NCI-H1417 treated with DMSO at 0.1 percent for 48 hours (cell line): ENCODE measurements around the gene NSG1.

Experiments used
- DNase-seq: peaks from one replicate; lab custom pipeline; 2025; lab: John Stamatoyannopoulos, UW

Gene NSG1

DNA sequence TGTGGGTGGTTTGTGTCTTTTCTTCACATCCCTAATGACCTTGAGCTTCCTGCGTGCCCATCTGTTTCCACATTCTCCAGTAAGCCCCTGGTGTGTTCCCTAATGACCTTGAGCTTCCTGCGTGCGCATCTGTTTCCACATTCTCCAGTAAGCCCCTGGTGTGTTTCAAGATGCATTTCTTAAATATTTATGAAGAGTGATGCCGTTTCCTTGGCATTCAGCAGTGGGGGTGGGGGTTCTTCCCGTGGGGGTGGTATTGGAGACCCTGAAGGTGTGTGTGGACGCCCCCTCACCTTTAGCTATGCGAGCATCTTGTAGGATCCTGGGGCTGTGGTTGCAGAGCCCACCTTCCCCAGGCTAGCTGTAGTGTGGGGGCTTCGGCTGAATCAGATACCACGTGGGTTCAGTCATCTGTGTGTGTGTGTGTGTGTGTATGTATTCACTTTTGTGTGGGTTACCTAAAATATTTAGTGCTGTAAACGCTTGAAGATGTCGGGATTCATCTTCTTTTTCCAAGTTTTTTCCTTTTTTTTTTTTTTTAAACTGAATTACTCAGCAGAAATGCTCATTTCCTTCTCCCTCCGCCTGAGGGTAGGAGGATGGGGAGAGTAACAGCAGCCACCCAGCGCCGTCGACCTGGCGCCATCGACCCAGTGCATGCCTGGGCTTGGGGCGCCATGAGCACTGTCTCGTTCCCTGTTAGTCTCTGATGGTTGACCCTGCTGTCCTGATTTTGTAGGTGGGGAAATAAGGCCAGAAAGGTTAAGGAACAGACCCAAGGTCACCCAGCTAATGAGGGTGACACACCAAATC lies 9.9 kb downstream of the NSG1 start:
- DNase-seq = no peak

DNA sequence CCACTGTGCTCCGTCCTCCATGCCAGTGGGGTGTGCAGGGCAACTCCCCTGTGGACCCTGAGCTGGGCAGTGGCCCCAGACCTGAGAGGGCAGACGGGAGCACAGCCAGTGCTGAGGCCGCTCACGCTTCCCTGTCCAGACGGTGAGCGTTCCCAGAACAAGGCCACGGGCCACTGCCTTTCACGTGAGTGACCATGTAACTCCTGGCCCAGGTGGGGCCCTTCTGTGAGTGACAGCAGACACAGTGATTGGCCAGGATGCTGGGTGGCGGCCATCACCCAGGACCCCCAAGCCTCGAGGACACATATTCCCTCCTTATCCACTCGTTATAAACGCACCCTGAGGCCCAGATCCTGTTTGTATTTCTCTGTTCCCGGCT lies 10.5 kb downstream of the NSG1 start:
- DNase-seq = no peak

DNA sequence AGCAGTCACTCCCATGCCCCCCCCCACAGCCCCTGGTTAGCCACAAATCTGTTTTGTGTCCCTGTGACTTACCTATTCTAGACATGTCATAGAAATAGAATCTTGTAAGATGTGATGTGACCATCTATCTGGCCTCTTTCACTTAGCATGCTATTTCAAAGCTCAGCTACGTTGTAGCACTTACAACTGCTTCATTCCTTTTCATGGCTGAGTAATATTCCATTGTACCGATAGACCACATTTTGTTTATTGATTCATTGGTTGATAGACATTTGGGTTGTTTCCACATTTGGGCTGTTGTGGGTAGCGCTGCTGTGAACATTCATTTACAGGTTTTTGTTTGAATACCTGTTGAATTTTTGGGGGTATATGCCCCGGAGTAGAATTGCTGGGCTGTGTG lies 11.5 kb downstream of the NSG1 start:
- DNase-seq = no peak

DNA sequence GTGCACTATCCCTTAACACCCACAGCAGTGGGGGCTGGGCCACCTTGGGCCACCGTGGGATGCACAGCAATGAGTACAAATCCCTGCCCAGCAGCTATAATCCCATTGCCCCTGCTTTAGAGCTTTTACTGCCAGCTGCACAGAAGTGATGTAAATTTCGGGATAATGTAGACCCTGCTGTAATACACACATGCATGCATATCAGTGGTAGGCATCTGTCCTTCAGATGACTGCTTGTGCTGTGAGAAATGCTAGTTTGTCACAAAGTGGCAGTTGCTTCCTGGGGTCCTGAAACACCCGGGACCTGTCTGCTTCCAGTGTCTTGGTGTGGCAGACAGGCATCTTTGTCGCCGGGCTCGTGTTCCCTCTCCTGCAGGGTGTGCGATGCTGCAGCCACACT lies 14.1 kb downstream of the NSG1 start:
- no peak for DNase-seq

DNA sequence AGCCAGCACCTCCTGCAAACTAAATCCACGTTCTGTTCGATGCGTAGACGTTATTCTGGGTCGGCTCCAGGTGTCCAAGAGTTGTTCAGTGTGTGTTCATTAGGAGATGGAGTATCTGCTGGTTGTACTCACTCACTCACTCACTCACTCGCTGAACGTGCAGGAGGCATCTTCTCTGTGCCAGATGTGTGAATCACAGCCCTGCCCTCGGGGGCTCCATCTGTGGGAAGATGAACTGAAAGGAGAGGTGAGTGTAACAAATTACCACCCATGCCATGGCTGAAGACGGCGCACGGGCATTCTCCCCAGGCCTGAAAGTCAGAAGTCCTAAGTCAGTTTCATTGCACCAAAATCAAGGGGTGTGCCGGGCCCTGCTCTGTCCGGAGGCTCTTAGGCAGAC lies 16.1 kb downstream of the NSG1 start:
- DNase-seq = no peak

DNA sequence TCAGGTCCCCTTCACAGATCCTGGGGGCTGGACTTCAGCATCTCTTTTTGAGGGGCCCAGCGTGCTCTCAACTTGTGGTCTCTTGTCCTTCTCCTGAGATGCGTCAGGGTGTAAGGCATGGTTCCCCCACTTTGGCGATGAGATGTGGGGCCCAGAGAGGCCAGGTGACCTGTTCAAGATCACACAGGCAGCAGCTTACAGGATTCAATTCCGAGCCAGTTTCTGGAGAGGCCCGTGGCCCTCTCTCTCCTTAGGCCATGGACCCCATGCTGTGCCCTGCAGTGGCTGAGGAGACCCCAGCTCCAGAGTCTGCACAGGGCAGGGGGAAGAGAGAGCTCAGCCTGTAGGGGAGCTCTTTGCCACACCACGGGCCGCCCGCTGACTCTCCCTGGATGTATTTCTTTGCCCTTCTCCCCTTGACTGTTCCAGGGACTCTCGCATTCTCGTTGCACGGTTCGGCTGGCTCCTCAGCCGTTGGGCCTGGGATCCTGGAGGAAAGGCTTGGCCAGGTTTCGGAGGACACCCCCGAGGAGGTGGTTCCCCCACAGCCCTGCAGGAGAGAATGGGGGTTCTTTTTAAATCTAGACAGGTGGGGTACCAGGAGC lies 18.6 kb downstream of the NSG1 start:
- DNase-seq = no peak

DNA sequence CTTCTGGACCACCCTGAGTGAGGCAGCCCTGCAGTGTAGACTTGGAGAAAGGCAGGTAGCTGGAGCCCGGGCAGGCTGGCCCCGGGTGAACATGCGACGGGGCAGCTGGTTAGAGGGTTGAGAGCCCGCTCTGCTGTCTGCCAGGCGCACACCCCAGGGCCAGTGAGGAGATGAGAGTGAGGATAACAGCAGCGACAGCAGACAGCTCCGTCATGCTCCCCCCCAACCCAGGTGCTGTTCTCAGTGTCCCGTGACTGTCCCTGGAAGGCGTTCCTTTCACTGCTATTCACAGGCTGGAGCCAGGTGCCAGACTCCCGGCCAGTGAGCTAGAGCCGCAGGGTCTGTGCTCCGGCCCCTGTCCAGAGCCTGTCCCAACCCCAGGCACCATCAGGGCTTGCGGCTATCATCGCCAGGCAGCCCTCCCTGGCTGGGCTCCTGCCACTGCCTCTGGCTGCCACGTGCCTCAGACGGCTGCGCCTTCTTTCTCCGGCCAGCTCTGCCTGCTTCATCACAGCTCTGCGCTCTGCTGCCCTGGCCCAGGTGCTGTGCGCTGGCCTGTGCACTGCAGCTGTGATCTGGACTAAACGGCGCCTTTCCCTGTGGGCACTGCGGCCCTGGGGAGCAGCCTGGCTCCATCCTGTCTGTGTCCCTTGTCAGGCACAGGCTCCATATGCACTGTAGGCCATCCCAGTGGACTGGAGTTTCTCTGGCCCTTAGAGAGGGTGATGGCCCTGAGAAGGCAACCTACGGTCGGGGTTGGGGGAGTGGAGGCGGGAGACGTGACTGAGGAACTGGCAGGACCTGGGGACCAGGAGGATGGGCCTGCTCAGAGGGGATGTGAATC lies 19.8 kb downstream of the NSG1 start:
- no peak for DNase-seq

DNA sequence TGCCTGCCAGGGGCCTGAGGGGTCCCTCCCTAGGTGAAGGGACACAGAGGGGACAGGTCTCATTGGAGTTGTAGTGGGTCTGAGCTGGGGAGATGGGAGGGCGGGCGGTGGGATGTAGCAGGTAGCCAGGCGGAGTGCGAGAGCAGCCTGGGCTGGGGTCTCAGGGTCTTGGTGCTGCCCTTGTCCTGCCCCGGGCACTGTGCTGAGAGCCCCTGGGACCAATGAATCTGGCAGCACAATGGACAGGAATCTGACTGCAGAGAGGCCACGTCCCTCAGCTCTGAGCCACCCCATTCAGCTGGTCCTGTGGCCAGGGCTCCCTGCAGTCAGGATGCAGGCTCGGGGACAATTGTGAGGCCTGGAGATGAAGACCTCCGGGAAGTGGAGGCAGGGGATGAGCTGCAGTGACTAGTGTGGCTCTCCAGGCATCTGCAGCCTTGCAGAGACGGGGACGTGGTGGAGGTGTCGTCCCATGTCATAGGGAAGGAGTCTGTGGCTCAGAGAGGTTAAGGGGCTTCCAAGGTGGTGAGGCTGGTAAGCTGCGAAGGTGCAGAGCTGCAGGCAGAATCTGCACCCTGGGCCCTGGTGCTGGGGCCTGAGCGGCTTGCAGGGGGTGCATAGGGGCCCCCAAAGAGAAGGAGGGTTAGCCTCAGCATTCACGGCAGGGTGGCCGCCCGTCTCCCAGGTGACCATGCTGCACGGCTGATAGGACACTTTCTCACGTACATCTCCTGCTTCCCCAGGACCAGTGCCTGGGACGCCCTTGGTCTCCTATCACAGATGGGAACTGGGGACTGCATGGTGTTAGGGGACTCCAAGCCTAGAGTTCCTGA lies 20.6 kb downstream of the NSG1 start:
- no peak for DNase-seq

DNA sequence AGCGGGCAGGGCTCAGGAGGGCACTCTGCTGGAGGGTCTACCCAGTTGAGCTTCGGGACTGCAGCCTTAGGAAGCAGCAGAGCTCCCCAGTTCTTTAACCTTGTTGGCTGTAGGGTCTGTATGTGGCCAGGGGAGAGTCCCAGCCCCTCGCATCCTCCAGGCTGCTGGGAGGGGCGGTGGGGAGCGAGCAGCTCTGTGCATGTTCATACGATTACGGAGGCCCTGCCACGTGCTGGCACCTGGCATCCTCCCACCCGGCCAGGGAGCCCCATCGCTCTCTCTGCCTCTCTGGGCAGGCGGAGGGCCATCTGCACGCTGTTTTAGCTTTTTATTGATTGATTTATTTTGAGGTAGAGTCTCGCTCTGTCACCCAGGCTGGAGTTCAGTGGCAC lies 21.2 kb downstream of the NSG1 start:
- DNase-seq = no peak

DNA sequence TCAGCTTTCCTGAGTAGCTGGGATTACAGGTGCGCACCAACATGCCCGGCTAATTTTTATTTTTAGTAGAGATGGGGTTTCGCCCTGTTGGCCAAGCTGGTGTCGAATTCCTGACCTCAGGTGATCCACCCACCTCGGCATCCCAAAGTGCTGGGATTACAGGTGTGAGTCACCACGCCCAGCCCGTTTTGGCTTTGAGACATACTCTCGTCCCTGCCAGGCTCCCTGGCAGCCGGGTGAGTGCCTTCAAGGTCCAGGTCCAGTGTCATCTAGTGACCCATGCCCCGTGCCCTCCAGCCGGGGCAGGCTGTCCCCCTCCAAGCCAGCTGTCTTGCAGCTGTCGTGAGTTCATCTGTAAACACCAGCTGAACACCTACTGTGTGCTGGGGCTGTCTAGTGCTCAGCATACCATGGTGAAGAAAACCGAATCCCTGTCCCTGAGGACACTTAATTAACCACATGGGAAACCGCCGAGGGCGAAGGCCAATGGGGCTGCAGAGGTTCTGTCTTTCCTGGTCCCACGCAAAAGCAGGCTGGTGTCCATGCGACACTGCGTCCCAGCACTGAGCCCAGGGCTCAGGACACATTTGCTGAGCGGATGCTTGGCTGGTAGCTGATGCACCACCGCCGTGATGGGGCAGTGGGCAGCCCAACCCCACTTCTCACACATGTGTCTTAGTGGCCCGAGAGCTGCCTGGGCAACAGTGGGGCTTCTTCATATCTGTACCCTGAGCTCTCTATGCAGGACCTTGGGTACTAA lies 21.9 kb downstream of the NSG1 start:
- DNase-seq = no peak

DNA sequence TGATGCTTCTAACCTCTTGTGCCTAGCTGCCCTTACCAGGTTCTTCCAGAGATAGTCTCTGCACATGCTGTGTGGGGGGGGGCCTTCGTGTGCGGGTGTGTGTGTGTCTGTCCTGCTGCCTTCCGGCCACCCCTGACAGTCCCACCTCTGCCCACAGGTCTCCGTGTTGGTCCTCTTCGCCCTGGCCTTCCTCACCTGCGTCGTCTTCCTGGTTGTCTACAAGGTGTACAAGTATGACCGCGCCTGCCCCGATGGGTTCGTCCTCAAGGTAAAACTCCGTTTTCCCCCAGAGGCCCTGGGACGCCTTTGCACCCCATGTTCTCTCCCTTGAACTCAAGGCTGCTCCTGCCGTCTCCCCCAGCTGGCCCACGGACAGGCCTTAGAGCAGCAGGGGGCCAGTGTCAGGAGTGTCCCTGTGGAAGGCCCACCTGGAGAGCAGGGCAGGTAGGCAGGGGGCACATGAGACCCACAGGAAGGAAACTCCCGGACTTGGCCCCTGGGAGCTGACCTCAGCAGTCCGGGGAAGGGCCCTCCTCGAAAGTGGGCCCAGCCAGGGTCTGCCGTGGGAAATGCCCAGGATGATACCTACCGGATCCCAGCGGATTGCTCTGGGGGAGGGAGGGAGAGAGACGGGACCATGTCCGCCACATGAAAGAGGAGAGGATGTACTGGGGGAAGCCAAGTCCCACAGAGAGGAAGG lies 22.7 kb downstream of the NSG1 start:
- no peak for DNase-seq

DNA sequence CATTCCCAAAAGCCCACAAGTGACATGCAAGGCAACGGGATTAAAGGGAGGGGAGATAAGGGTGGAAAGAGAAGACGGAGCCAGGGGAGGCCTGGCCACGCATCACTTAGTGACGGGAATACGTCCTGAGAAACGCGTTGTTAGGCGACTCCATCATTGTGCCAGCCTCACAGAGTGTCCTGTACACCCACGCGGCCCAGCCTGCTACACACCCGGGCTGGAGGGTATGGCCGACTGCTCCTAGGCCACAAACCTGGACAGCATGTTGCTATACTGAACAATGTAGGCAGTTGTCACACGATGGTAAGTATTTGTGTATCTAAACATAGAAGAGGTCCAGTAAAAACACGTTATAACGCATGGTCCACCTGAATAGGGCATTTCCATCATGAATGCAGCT lies 23.4 kb downstream of the NSG1 start:
- no peak for DNase-seq

DNA sequence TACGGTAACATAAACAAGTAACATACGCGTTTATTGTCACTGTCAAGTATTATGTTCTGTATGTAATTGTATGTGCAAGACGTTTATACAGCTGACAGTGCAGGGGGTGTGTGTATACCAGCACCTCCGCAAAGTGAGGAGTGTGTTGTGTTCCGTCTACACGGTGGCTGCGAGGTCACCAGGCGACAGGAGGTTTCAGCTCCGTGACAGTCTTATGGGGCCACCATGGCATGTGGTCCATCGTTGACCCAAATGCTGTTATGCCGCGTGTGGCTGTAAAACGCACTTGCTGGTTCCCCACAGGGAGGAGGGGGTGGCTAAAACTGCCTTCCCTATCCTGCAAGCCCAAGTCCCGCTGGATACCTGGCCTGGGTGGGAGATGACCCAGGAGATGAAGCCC lies 25.0 kb downstream of the NSG1 start:
- no peak for DNase-seq

DNA sequence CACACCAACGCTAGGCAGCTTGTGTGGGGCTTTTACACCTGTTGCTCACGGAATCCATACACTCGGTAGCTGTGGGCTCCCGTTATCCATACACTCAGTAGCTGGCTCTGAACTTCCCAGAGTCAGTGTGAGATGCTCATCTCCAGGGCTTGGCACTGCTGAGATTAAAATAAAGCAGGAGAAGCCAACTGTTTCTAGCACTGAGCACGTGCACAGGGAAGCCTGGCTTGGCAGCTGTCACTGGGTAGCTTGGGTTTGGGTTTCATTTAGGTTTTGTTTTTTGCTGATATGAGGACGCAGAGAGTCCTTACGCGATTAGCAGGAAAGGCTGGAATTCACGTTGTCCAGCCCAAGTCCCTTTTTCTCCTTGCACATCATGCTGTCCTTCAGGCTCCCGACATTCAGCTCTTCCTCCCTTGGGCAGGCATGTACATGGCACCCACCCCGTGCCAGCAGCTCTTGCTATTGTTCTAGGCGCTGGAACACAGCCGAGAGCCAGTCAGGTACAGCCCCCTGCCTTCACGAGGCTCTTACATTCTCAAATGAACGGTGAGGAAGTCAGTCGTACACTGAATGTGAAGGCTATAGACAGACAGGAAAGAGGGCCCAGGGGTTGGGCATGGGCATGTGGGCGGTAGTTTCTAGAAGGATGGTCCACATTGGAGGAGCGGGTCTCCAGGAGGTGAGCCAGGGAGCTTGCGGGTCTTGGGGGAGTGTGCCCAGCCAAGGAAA lies 25.9 kb downstream of the NSG1 start:
- DNase-seq = no peak

DNA sequence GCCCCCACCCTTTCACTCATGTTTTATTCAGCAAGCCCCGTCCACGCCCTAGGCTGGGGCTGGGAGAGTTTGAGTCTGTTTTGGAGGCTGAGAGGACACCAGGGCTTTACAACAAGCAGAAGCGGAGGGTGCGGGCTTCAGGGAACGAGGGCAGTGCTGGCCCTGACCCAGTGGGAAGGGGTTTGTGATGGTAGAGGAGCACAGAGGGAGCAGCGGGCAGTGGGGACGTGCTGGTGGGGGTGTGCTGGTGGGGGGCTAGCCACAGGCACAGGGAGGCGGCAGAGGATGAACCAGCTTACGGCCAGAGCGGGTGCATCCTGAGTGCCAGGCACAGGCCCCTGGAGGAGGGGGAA lies 26.4 kb downstream of the NSG1 start:
- DNase-seq = no peak

DNA sequence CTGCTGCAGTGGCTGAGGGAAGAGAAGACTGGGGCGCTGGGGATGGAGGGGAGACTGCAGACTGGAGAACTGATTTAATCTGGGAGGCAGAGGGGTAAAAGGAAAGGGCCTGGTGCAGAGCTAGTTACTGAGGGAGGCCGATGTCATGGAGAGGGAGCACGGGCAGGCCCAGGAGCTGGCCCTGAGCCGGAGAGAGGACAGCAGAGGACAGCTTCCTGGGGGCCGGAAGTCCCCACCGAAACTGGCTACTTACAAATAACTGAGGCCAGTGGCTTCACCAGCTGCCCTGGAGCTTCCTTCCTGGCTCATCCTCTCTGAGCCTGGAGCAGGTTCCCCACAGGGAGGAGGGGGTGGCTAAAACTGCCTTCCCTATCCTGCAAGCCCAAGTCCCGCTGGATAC lies 26.9 kb downstream of the NSG1 start:
- DNase-seq = no peak

DNA sequence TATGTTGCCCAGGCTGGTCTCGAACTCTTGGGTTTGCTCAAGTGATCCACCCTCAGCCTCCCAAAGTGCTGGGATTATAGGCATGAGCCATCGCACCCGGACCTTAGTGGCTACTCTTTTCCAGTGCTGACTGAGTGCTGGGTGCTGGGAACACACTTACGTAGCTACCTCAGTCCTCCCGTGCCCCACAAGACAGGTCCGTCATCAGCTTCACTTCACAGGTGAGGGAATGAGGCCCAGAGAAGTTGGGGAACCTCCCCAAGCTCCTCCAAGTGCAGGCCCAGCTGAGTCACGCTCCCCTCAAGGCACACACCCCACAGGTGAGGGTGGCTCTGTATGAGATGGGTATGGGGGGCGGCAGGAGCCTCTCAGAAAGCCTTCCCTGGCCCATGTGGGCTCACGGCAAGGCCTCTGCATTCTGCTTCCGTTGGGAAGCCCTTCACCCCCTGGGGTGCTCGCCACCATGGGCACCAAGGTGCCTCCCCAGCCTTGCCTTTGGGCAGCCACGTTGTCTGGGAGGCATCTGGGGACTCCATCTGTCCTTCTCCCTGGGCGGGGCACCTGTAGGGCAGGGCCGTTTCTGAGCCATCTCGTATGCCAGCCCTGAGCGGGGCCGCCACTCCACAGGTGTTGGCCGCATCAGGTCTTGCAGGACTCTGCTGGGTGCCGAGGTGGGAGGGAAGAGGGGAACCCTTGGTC lies 28.4 kb downstream of the NSG1 start:
- DNase-seq = no peak

DNA sequence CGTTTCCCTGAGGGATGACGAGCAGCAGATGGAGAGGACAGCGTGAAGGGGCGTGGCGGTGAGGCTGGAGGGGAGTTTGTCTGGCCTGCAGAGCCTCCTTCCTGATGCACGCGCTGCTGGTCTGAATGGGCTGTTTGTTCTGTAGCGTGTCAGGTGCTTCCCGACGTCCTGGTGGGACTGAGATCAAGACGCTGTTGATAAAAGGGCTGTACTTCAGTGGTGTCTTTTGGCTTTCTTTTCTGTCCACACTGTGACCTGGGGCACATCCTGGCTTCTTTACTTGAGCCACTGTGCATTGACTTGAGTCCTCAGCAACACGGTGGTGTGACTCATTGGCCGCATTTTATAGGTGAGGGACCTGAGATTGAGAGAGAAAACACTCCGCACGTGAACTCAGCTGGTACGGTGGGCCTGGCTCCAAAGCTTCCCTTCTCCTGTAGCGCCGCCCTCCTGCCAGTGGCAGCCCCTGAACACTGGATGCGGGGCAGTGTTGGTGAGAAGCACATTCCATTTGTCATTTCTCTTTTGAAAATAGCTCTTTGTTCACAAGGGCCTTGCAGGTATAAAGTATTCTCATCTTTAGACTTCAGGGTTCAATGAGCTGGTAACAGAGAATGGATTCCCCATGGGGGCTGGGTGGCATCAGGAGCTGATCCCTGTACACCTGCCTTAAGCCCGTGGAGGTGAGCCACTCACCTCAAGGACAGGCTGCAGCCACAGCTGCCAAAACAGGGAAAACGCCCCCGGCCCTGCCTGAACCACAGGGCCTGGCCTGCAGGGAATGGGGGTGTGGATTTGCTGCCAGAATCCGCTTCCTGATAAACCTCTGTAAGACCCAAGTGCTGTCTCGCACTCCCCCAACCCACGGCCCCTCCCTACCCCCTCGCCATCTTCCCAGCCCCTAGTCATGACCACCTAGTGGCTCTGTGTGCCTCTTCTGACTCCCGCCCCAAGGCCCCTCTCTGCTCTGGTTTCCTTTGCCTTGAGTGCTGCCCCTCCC lies 29.2 kb downstream of the NSG1 start:
- no peak for DNase-seq
